ENCODE results near the gene CINP.
"Not testable (repeated sequence)": the region's sequence is repeated elsewhere in the genome, so short reads cannot be mapped to it uniquely, and the experiment has no call there.

CINP gene

DNA sequence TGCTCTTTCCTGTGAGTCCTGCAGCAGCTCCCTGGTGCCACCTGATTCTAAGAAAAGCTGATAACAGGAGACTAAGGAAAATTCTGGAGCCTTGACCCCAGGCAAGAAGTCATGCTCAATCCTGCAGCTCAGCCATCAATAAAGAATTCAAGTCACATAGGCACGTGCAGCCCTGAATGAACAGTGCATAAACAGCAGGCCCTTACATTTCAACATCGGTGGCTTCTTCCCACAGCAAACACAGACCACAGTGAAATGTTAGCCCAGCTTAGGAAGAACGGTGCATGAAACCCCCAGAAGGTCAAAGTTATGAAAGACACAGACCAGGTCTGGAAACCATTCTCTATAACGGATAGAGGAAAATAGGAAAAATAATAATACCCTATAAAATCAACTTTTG, 10.5 kb downstream of the CINP start:
- no peak for DNase-seq

GRCh38 chr14:102351593-102351992, 11.1 kb downstream of the CINP start:
- DNase-seq = not testable (repeated sequence)

GRCh38 chr14:102351023-102351422, 11.7 kb downstream of the CINP start:
- no peak for DNase-seq

- DNase-seq = no peak
Measured at GRCh38 chr14:102348376-102348775, 14.3 kb downstream of the CINP start.

- no peak for DNase-seq
Measured at GRCh38 chr14:102346645-102347044, 16.0 kb downstream of the CINP start.

GRCh38 chr14:102345232-102345631, 17.5 kb downstream of the CINP start:
- DNase-seq = no peak

DNA sequence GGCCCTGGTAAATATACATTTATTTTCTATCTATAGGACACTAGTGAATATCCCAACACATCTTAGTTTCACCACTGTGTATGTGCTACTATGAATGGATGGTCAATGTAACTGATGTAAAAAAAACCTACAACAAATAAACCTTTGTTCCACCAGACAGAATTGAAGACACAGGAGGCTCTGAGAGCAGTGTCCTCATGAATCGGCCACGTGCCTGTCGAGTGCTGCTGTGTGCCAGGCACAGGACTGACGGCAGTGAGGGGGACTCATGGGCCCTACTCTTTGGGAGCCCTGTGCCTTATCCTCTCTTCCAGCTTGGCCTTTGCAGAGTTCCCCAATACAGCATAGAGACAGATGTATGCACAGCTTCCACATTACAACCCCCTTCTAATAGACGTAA, 18.2 kb downstream of the CINP start:
- DNase-seq = no peak

- DNase-seq = no peak
Measured at GRCh38 chr14:102344084-102344483, 18.6 kb downstream of the CINP start.

DNA sequence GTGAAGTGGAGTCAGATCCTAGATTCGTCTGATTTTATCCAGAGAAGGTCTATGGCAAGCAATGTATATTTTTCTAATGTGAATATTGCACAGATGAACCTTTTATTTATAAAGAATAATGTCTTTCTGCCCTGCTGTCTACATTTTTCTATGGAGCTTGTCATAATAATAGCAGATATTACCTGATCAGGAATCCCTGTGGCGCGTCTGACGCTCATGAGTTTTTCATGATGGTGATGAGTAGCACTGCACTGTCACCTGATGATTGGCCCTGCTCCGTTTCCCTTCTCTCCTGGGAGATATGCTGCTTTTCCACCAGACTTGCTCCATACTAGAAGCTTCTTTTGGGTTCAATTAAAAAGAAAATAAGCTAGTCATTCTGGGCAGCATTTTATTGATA, 20.5 kb downstream of the CINP start:
- DNase-seq = no peak

DNA sequence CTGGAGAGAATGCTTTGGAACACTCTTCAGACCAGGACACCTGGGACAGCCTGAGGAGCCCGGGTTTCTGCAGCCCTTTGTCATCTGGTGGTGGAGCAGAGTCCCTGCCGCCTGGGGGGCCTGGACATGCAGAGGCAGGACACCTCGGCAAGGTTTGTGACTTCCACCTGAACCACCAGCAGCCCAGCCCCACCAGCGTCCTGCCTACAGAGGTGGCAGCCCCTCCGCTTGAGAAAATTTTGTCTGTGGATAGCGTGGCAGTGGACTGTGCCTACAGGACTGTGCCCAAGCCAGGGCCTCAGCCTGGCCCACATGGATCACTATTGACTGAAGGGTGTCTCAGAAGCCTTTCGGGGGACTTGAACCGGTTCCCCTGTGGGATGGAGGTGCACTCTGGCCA, 21.1 kb downstream of the CINP start:
- no peak for DNase-seq

DNA sequence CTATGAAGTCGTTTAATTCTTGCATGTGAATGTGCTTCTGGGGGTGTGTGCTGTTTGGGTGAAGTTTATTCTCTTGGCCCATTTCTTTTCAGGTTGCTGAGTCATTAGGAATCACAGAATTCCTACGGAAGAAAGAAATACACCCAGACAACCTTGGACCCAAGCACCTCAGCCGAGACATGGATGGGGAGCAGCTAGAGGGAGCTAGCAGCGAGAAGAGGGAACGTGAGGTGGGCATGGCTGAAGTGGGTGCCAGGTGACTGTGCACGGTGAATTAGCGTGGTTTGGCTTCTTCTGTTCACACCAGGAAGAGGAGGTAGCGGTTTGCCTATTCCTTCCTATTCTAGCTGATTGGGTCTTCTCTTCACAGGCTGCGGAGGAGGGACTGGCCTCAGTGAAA, 24.0 kb downstream of the CINP start:
- no peak for DNase-seq

DNA sequence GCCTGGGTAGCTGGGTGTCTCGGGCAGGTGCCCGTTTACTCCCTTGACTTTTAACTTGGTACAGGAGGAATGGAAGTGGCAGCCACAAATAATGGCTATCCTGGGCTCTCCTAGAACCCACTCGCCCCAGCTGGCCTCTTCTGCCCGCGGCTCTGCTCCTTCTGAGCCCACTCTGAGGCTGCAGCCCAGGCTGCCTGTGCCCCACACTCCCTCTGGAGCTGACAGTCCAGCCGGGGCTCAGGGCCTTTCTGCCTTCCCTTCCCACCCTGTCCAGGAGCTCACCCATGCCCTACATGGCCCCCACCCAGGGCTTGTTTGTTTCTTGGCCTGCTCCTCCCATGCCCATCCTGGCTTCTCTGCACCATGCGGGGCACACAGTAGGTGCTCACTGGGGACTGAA, 27.5 kb downstream of the CINP start:
- DNase-seq = no peak

GRCh38 chr14:102333795-102334705, 28.6 kb downstream of the CINP start:
- DNase-seq = no peak

- no peak for DNase-seq
Measured at GRCh38 chr14:102333390-102333789, 29.3 kb downstream of the CINP start.

DNA sequence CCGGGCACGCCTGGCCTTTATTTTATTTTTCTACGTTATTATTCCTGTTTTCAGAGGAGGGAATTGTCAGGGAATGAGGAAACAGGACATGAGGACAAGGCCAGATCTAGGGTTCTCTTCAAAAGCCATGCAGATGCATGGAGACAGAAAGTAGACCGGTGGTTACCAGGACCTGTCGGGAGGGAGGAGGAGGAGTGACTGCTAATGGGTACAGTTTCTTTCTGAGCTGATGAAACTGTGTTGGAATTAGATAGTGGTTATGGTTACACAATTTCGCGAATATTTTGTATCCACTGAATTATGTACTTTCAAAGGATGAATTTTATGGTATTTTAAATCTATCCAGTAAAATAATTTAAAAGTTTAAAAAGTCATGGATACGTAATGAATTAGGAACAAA, 31.9 kb downstream of the CINP start:
- no peak for DNase-seq

DNA sequence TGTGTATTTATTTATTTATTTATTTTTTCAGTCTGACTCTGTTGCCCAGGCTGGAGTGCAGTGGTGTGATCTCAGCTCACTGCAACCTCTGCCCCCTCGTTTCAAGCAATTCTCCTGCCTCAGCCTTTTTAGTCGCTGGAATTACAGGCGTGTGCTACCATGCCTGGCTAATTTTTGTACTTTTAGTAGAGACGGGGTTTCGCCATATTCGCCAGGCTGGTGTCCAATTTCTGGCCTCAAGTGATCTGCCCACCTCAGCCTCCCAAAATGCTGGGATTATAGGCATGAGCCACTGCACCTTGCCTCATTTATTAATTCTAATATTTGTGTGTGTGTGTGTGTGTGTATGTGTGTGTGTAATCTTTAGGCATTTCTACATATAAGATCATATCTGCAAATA, 33.3 kb downstream of the CINP start:
- not testable (repeated sequence) for DNase-seq

- DNase-seq = no peak
Measured at GRCh38 chr14:102326583-102326982, 36.1 kb downstream of the CINP start.

DNA sequence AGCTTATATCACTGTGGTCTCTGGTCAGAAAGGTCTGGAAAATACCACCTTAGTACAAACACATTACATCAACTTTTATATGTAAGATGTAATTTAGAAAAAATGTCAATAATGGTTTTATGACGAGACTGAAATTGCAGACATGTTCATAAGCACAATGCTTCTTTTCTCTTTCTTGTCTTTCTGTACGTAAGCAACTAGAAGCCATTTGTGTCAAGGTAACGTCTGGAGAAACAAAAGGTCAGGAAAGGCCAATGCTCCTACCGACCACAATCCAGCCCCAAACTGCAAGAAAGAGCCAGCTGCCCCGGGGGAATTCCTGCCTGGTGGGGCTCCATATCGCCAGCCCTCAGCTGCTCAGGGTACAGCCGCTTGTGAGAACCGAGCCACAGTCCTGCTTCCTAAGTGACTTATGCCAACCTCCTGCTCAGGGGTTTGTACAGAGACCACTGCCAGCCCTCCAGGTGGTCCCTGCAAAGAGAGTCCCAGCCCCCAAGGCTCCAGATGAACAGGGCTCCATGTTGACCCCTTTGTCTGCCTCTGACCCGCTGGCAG, 36.8 kb downstream of the CINP start:
- DNase-seq = no peak

- DNase-seq = no peak
Measured at GRCh38 chr14:102323102-102323501, 39.6 kb downstream of the CINP start.

- DNase-seq = no peak
Measured at GRCh38 chr14:102321456-102322422, 41.0 kb downstream of the CINP start.

GRCh38 chr14:102320671-102321455, 41.8 kb downstream of the CINP start:
- no peak for DNase-seq

- no peak for DNase-seq
Measured at GRCh38 chr14:102320033-102320660, 42.5 kb downstream of the CINP start.
